WTC11 (cell line): ENCODE measurements around the gene RGS14. TPM values are rescaled to one million over a fixed set of nuclear protein-coding genes. Genes with fewer than 3 reads are reported as not detected.

ENCODE experiments used
- ATAC-seq: fragments of 200-7000 bp; cut with Tn5 transposase; 2 replicates; pipeline ENCODE4 v1.10.0; 2021; ENCODE audit warnings: mild to moderate bottlenecking, moderate library complexity
- Bru-seq: library from RNA; stranded (reverse); fragments of 400-500 nt; gene quantifications from one replicate; lab custom pipeline; 2021; lab: Mats Ljungman, UMichigan
- CTCF ChIA-PET: fragments of 300-600 bp; sonication (Branson Sonifier 250); formaldehyde crosslinking; loops from one replicate; lab custom pipeline; 2021; ENCODE audit warnings: antibody characterized with exemption; lab: Charles Lee
- POLR2A ChIA-PET: fragments of 350-600 bp; sonication (Branson Sonifier 250); formaldehyde crosslinking; loops from one replicate; lab custom pipeline; 2021; ENCODE audit warnings: antibody characterized with exemption; lab: Charles Lee
- DNase-seq: peaks from one replicate; pipeline ENCODE4 v3.0.0; 2021; ENCODE audit warnings: low spot score
- H3K27ac Mint-ChIP-seq: 2 replicates; pipeline ENCODE4 v1.8.0; 2021; ENCODE audit warnings: mixed read lengths
- H3K27me3 Mint-ChIP-seq: 2 replicates; pipeline ENCODE4 v1.8.0; 2021; ENCODE audit warnings: low read depth, mild to moderate bottlenecking, moderate library complexity, mixed read lengths
- H3K36me3 Mint-ChIP-seq: 2 replicates; pipeline ENCODE4 v1.8.0; 2021; ENCODE audit warnings: mixed read lengths
- H3K4me1 Mint-ChIP-seq: 2 replicates; pipeline ENCODE4 v1.8.0; 2022; ENCODE audit warnings: mixed read lengths
- H3K4me3 Mint-ChIP-seq: 2 replicates; pipeline ENCODE4 v1.8.0; 2021; ENCODE audit warnings: mild to moderate bottlenecking, moderate library complexity, mixed read lengths
- H3K9me3 Mint-ChIP-seq: 2 replicates; pipeline ENCODE4 v1.8.0; 2021; ENCODE audit warnings: mixed read lengths
- ATF1 ChIP-seq: sonication (generic); formaldehyde crosslinking; IDR thresholded peaks from 2 replicates; pipeline ENCODE4 v1.8.1; 2023; ENCODE audit warnings: mild to moderate bottlenecking, moderate library complexity, missing genetic modification reagents
- ATF3 ChIP-seq: sonication (generic); formaldehyde crosslinking; conservative IDR thresholded peaks from 2 replicates; pipeline ENCODE4 v1.8.1; 2022; ENCODE audit warnings: mild to moderate bottlenecking, missing genetic modification reagents
- ETV6 ChIP-seq: sonication (generic); formaldehyde crosslinking; IDR thresholded peaks from 2 replicates; pipeline ENCODE4 v1.8.1; 2022; ENCODE audit warnings: mild to moderate bottlenecking, missing genetic modification reagents
- FOXJ3 ChIP-seq: sonication (generic); formaldehyde crosslinking; IDR thresholded peaks from 2 replicates; pipeline ENCODE4 v1.9.0; 2021; ENCODE audit warnings: missing genetic modification reagents, mild to moderate bottlenecking, borderline replicate concordance
- FOXK1 ChIP-seq: sonication (generic); formaldehyde crosslinking; IDR thresholded peaks from 2 replicates; pipeline ENCODE4 v1.8.0; 2022; ENCODE audit warnings: mild to moderate bottlenecking, moderate library complexity, missing genetic modification reagents
- FOXP1 ChIP-seq: sonication (generic); formaldehyde crosslinking; IDR thresholded peaks from 2 replicates; pipeline ENCODE4 v1.8.0; 2022; ENCODE audit warnings: missing genetic modification reagents, mild to moderate bottlenecking, moderate library complexity, borderline replicate concordance
- HMGA2 ChIP-seq: fragments of 250-450 bp; sonication (Bioruptor Pico); IDR thresholded peaks from 2 replicates; pipeline ENCODE4 v1.4.0; 2021; ENCODE audit warnings: mild to moderate bottlenecking, moderate library complexity
- IRF2 ChIP-seq: sonication (generic); formaldehyde crosslinking; IDR thresholded peaks from 2 replicates; pipeline ENCODE4 v1.8.0; 2022; ENCODE audit warnings: low read depth, missing genetic modification reagents, borderline replicate concordance
- MAX ChIP-seq: sonication (generic); formaldehyde crosslinking; IDR thresholded peaks from 2 replicates; pipeline ENCODE4 v1.8.0; 2022; ENCODE audit warnings: mild to moderate bottlenecking, missing genetic modification reagents
- MXD4 ChIP-seq: fragments of 250-450 bp; sonication (Bioruptor Pico); IDR thresholded peaks from 2 replicates; pipeline ENCODE4 v1.8.0; 2021; ENCODE audit warnings: mild to moderate bottlenecking, moderate library complexity, borderline replicate concordance
- MYBL2 ChIP-seq: sonication (generic); formaldehyde crosslinking; IDR thresholded peaks from 2 replicates; pipeline ENCODE4 v1.8.1; 2023; ENCODE audit warnings: mild to moderate bottlenecking, moderate library complexity, missing genetic modification reagents
- NFATC4 ChIP-seq: fragments of 250-450 bp; sonication (Bioruptor Pico); IDR thresholded peaks from 2 replicates; pipeline ENCODE4 v1.9.0; 2021; ENCODE audit warnings: mild to moderate bottlenecking
- NR3C1 ChIP-seq: sonication (generic); formaldehyde crosslinking; conservative IDR thresholded peaks from 2 replicates; pipeline ENCODE4 v1.8.1; 2023; ENCODE audit warnings: low read depth, mild to moderate bottlenecking, missing genetic modification reagents
- RELA ChIP-seq: sonication (generic); formaldehyde crosslinking; IDR thresholded peaks from 2 replicates; pipeline ENCODE4 v1.8.1; 2022; ENCODE audit warnings: missing genetic modification reagents, mild to moderate bottlenecking, borderline replicate concordance
- TEAD1 ChIP-seq: sonication (generic); formaldehyde crosslinking; IDR thresholded peaks from 2 replicates; pipeline ENCODE4 v1.8.0; 2022; ENCODE audit warnings: mild to moderate bottlenecking, missing genetic modification reagents
- USF1 ChIP-seq: sonication (generic); formaldehyde crosslinking; IDR thresholded peaks from 2 replicates; pipeline ENCODE4 v1.8.0; 2022; ENCODE audit warnings: mild to moderate bottlenecking, missing genetic modification reagents
- ZNF396 ChIP-seq: fragments of 250-450 bp; sonication (Bioruptor Pico); IDR thresholded peaks from 2 replicates; pipeline ENCODE4 v1.8.0; 2021; ENCODE audit warnings: mild to moderate bottlenecking, moderate library complexity, borderline replicate concordance
- ZNF416 ChIP-seq: fragments of 250-450 bp; sonication (Bioruptor Pico); IDR thresholded peaks from 2 replicates; pipeline ENCODE4 v1.9.0; 2021; ENCODE audit warnings: mild to moderate bottlenecking, inconsistent platforms
- long read RNA-seq, 3 experiments: library from RNA in 1 of 3; library from capped mRNA in 1 of 3; library from polyadenylated mRNA in 1 of 3; unstranded in 2 of 3; stranded (forward) in 1 of 3; transcript quantifications; one replicate each; pipeline ENCODE4 v2.0.0, GENCODE V29; 2021
- total RNA-seq: library from RNA; stranded (reverse); gene quantifications from 3 replicates; pipeline ENCODE4 v1.2.3, GENCODE V29; 2021
- TF ChIP-seq, protein P1 (sequence below): fragments of 200-600 bp; IDR thresholded peaks from 2 replicates; pipeline ENCODE4 v1.8.0; 2022; ENCODE audit warnings: antibody characterized with exemption
- TF ChIP-seq, protein P2 (sequence below): sonication (generic); formaldehyde crosslinking; IDR thresholded peaks from 2 replicates; pipeline ENCODE4 v1.8.1; 2022; ENCODE audit warnings: mild to moderate bottlenecking, moderate library complexity, missing genetic modification reagents
- TF ChIP-seq, protein P3 (sequence below): fragments of 250-450 bp; sonication (Bioruptor Pico); IDR thresholded peaks from 2 replicates; pipeline ENCODE4 v1.9.0; 2021; ENCODE audit warnings: moderate library complexity, mild to moderate bottlenecking, inconsistent platforms, borderline replicate concordance
- TF ChIP-seq, protein P4 (sequence below): sonication (generic); formaldehyde crosslinking; IDR thresholded peaks from 2 replicates; pipeline ENCODE4 v1.8.1; 2023; ENCODE audit warnings: mild to moderate bottlenecking, missing genetic modification reagents
- TF ChIP-seq, protein P5 (sequence below): sonication (generic); formaldehyde crosslinking; IDR thresholded peaks from 2 replicates; pipeline ENCODE4 v1.8.1; 2022; ENCODE audit warnings: low read depth, missing genetic modification reagents, borderline replicate concordance

RGS14 gene
- 60.4 to 74.6 TPM (median 64.6 TPM) in 3 replicates for total RNA-seq
- Bru-seq, nascent RNA = percentile 56 among the genes with signal in this experiment
- long read RNA-seq, experiment 1, transcript RGS14-207 (4 exons, 590 nt) = major isoform, 14 of 94 reads
- long read RNA-seq, experiment 1, partial matches to known transcripts = 54 of 94 reads
- long read RNA-seq, experiment 1, other reads (novel, unspliced or antisense) = 18 of 94 reads
- long read RNA-seq, experiment 2, transcript RGS14-207 (4 exons, 590 nt) = major isoform, 7 of 63 reads
- long read RNA-seq, experiment 2, partial matches to known transcripts = 33 of 63 reads
- long read RNA-seq, experiment 2, other reads (novel, unspliced or antisense) = 18 of 63 reads
- long read RNA-seq, experiment 3, transcript RGS14-207 (4 exons, 590 nt) = major isoform, 9 of 57 reads
- long read RNA-seq, experiment 3, partial matches to known transcripts = 29 of 57 reads
- long read RNA-seq, experiment 3, other reads (novel, unspliced or antisense) = 11 of 57 reads

DNA sequence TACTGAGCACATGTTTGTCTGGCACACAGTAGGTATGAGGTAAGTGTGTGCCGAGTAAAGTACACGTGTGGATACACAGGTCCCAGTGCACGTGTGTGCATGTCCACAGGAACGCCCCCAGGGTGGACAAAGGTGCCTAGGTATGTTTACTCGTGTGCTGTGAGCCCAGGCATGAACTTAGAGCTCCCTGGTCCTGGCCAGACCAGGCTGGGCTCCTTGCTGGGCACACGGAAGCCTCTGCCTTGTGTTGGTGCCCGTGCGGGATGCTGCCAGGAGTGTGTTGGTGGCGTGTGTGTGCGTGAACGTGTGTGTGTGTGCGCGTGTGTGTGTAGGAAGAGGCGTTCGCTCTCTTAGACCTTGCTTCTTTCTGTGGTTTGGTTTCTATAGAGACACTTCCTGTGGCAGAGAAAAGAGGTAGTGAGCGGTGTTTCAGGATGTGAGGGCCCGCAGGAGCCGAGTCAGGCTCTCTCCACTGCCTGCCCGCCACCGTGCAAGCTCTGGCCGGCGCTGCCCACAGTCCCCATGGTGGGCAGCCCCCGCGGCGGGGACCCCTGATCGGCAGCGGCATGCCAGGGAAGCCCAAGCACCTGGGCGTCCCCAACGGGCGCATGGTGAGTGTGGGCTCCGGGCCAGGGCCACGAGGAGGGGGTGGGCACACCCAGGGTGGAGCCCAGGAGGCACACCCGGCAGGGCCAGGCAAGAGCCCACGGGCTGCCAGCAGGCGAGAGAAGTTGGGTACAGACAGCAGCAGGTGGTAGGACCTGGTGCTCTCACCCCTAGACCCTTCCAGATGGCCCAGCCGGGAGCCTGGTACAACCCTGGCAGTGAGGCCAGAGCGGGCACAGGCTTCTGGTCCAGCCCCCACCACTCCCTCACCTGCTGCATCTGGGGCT is at the start of gene RGS14:
RGS14 (plus strand) TSS at position 466 of the 893 bp plus-strand sequence; CDS start at position 567, 101 bp downstream.
- H3K4me1 Mint-ChIP-seq = peaks cover 11% of the 10 kb centered on the region
- H3K27ac Mint-ChIP-seq = no peak within 1 kb of the TSS
- H3K27me3 Mint-ChIP-seq = peaks cover 39% of the 10 kb centered on the region

GRCh38 chr5:177308740-177309139 is 49.0 kb upstream of the RGS14 start:
- peaks cover 28% of the 10 kb centered on the region for H3K4me1 Mint-ChIP-seq
- CTCF ChIA-PET = interaction anchor here (0.9 to 4.5 kb wide), 27 partner anchors 11 to 245 kb away, joined by 3 to 91 read pairs (median 13); partner anchors contain the start of genes FGFR4, GRK6, NSD1 and PFN3
- H3K27ac Mint-ChIP-seq = 0 out of 2 replicates have a peak overlapping the region, but pooled peaks have one; percentile 5
- peaks cover 29% of the 10 kb centered on the region for H3K36me3 Mint-ChIP-seq
- POLR2A ChIA-PET = interaction anchor here (1.2 kb wide), 2 partner anchors 139 to 175 kb away, joined by 3 read pairs; partner anchors contain the start of gene NSD1
- H3K4me3 Mint-ChIP-seq = no peak overlapping the region
- H3K9me3 Mint-ChIP-seq = no peaks in the 10 kb centered on the region
- H3K27me3 Mint-ChIP-seq = no peaks in the 10 kb centered on the region
- no peak for DNase-seq
- ATAC-seq = no peak
- TF ChIP-seq, protein P1, sequence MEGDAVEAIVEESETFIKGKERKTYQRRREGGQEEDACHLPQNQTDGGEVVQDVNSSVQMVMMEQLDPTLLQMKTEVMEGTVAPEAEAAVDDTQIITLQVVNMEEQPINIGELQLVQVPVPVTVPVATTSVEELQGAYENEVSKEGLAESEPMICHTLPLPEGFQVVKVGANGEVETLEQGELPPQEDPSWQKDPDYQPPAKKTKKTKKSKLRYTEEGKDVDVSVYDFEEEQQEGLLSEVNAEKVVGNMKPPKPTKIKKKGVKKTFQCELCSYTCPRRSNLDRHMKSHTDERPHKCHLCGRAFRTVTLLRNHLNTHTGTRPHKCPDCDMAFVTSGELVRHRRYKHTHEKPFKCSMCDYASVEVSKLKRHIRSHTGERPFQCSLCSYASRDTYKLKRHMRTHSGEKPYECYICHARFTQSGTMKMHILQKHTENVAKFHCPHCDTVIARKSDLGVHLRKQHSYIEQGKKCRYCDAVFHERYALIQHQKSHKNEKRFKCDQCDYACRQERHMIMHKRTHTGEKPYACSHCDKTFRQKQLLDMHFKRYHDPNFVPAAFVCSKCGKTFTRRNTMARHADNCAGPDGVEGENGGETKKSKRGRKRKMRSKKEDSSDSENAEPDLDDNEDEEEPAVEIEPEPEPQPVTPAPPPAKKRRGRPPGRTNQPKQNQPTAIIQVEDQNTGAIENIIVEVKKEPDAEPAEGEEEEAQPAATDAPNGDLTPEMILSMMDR = no peak
- TF ChIP-seq ZNF416 = no peak
- TF ChIP-seq, protein P2, sequence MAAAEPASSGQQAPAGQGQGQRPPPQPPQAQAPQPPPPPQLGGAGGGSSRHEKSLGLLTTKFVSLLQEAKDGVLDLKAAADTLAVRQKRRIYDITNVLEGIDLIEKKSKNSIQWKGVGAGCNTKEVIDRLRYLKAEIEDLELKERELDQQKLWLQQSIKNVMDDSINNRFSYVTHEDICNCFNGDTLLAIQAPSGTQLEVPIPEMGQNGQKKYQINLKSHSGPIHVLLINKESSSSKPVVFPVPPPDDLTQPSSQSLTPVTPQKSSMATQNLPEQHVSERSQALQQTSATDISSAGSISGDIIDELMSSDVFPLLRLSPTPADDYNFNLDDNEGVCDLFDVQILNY (CRISPR knock-in tag) = no peak
- TF ChIP-seq FOXJ3 (CRISPR knock-in tag) = no peak
- TF ChIP-seq, protein P3, sequence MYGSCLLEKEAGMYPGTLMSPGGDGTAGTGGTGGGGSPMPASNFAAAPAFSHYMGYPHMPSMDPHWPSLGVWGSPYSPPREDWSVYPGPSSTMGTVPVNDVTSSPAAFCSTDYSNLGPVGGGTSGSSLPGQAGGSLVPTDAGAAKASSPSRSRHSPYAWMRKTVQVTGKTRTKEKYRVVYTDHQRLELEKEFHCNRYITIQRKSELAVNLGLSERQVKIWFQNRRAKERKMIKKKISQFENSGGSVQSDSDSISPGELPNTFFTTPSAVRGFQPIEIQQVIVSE (CRISPR knock-in tag) = no peak
- no peak for TF ChIP-seq NR3C1 (CRISPR knock-in tag)
- no peak for TF ChIP-seq IRF2 (CRISPR knock-in tag)
- TF ChIP-seq USF1 (CRISPR knock-in tag) = no peak
- no peak for TF ChIP-seq MXD4 (CRISPR knock-in tag)
- no peak for TF ChIP-seq MAX (CRISPR knock-in tag)
- TF ChIP-seq TEAD1 (CRISPR knock-in tag) = no peak
- no peak for TF ChIP-seq ATF3
- no peak for TF ChIP-seq FOXK1 (CRISPR knock-in tag)
- no peak for TF ChIP-seq MYBL2 (CRISPR knock-in tag)
- no peak for TF ChIP-seq ATF1
- no peak for TF ChIP-seq HMGA2 (CRISPR knock-in tag)

More for the DNA sequence above, at the start of gene RGS14:
- Mint-ChIP-seq H3K36me3 (no peaks in the 10 kb centered on the region), H3K9me3 (peaks cover 14% of the 10 kb centered on the region), H3K4me3 (no peak within 1 kb of the TSS)
- ATAC-seq = no peak
- DNase-seq = no peak
- ChIA-PET CTCF (interaction anchor here (1.1 to 4.6 kb wide), 4 partner anchors 10 to 48 kb away, joined by 4 to 26 read pairs (median 4); no protein-coding TSS in a partner anchor), POLR2A (interaction anchor here (0.5 kb wide), 1 partner anchor 68 kb away, joined by 3 read pairs; the partner anchor contains the start of gene GRK6)
- TF ChIP-seq ETV6 = no peak
- no peak for TF ChIP-seq FOXP1
- TF ChIP-seq, protein P4, sequence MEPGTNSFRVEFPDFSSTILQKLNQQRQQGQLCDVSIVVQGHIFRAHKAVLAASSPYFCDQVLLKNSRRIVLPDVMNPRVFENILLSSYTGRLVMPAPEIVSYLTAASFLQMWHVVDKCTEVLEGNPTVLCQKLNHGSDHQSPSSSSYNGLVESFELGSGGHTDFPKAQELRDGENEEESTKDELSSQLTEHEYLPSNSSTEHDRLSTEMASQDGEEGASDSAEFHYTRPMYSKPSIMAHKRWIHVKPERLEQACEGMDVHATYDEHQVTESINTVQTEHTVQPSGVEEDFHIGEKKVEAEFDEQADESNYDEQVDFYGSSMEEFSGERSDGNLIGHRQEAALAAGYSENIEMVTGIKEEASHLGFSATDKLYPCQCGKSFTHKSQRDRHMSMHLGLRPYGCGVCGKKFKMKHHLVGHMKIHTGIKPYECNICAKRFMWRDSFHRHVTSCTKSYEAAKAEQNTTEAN (CRISPR knock-in tag) = no peak
- no peak for TF ChIP-seq RELA (CRISPR knock-in tag)
- TF ChIP-seq FOXK1 (CRISPR knock-in tag) = no peak
- TF ChIP-seq MXD4 (CRISPR knock-in tag) = no peak
- TF ChIP-seq ZNF396 (CRISPR knock-in tag) = no peak
- TF ChIP-seq, protein P5, sequence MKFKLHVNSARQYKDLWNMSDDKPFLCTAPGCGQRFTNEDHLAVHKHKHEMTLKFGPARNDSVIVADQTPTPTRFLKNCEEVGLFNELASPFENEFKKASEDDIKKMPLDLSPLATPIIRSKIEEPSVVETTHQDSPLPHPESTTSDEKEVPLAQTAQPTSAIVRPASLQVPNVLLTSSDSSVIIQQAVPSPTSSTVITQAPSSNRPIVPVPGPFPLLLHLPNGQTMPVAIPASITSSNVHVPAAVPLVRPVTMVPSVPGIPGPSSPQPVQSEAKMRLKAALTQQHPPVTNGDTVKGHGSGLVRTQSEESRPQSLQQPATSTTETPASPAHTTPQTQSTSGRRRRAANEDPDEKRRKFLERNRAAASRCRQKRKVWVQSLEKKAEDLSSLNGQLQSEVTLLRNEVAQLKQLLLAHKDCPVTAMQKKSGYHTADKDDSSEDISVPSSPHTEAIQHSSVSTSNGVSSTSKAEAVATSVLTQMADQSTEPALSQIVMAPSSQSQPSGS (CRISPR knock-in tag) = no peak
- TF ChIP-seq NFATC4 (CRISPR knock-in tag) = no peak
